RPMI8226 (cell line): ENCODE measurements around the gene CBR1.
"Not testable (repeated sequence)": the region's sequence is repeated elsewhere in the genome, so short reads cannot be mapped to it uniquely, and the experiment has no call there.

Experiments used
- DNase-seq: peaks from one replicate; pipeline ENCODE4 v3.0.0-alpha.2; 2015

CBR1 gene

GRCh38 chr21:36082237-36082664, 12.4 kb downstream of the CBR1 start:
- DNase-seq: no peak

- DNase-seq: no peak
Observed at GRCh38 chr21:36087362-36088138, 17.7 kb downstream of the CBR1 start.

GRCh38 chr21:36089946-36090345, 20.1 kb downstream of the CBR1 start:
- DNase-seq: no peak

- DNase-seq: no peak
Observed at GRCh38 chr21:36092681-36093080, 22.9 kb downstream of the CBR1 start.

- no peak for DNase-seq
Observed at GRCh38 chr21:36093512-36093911, 23.7 kb downstream of the CBR1 start.

- DNase-seq: no peak
Observed at GRCh38 chr21:36096398-36097290, 26.8 kb downstream of the CBR1 start.

- DNase-seq: no peak
Observed at GRCh38 chr21:36097427-36098181, 27.8 kb downstream of the CBR1 start.

GRCh38 chr21:36098182-36098532, 28.3 kb downstream of the CBR1 start:
- no peak for DNase-seq

GRCh38 chr21:36099000-36099399, 29.2 kb downstream of the CBR1 start:
- no peak for DNase-seq

GRCh38 chr21:36099695-36100211, 29.9 kb downstream of the CBR1 start:
- not testable (repeated sequence) for DNase-seq

GRCh38 chr21:36100971-36101641, 31.3 kb downstream of the CBR1 start:
- no peak for DNase-seq

GRCh38 chr21:36103434-36103833, 33.6 kb downstream of the CBR1 start:
- DNase-seq: no peak

GRCh38 chr21:36104317-36105300, 34.8 kb downstream of the CBR1 start:
- peak; percentile 35 for DNase-seq

- no peak for DNase-seq
Observed at GRCh38 chr21:36105327-36105842, 35.6 kb downstream of the CBR1 start.

- DNase-seq: no peak
Observed at GRCh38 chr21:36109868-36110267, 40.0 kb downstream of the CBR1 start.

GRCh38 chr21:36111238-36111637, 41.4 kb downstream of the CBR1 start:
- no peak for DNase-seq

- peak; percentile 55 for DNase-seq
Observed at GRCh38 chr21:36113647-36114428, 44.0 kb downstream of the CBR1 start.

GRCh38 chr21:36115138-36115730, 45.4 kb downstream of the CBR1 start:
- peak; percentile 16 for DNase-seq

- no peak for DNase-seq
Observed at GRCh38 chr21:36117286-36117741, 47.5 kb downstream of the CBR1 start.
